ENCODE data around the gene FOXP1.

DNA sequence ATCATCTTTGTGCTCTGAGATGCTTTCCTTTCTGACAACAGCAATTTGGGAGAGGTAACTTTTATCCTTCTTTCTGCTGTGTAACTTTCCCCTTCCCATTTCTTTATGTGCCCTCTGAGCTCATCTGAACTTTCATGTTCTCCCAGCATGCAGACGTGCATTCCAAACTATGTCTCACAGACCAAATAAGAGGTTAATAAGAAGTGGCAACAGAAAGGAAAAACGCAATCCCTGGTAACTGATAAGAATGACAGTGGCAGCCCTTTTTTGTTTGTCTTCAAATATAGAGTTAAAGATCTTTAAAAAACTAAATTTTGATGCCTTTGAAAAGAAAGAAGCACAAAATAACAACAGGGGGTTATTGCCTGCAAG is 533.4 kb downstream of the FOXP1 start:
- TF ChIP-seq, protein P1, sequence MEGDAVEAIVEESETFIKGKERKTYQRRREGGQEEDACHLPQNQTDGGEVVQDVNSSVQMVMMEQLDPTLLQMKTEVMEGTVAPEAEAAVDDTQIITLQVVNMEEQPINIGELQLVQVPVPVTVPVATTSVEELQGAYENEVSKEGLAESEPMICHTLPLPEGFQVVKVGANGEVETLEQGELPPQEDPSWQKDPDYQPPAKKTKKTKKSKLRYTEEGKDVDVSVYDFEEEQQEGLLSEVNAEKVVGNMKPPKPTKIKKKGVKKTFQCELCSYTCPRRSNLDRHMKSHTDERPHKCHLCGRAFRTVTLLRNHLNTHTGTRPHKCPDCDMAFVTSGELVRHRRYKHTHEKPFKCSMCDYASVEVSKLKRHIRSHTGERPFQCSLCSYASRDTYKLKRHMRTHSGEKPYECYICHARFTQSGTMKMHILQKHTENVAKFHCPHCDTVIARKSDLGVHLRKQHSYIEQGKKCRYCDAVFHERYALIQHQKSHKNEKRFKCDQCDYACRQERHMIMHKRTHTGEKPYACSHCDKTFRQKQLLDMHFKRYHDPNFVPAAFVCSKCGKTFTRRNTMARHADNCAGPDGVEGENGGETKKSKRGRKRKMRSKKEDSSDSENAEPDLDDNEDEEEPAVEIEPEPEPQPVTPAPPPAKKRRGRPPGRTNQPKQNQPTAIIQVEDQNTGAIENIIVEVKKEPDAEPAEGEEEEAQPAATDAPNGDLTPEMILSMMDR (IDR thresholded peaks at IDR 0.05) = no peak
- TF ChIP-seq SIN3A (IDR thresholded peaks at IDR 0.05; ENCODE audit: borderline replicate concordance, insufficient read depth, low read depth, low read length) (no peak), TCF7L2 (IDR thresholded peaks at IDR 0.05; ENCODE audit: low read depth, low read length) (no peak), POLR2AphosphoS5 (IDR thresholded peaks at IDR 0.05; ENCODE audit: low read depth, low read length) (no peak)
- TF ChIP-seq, protein P2, sequence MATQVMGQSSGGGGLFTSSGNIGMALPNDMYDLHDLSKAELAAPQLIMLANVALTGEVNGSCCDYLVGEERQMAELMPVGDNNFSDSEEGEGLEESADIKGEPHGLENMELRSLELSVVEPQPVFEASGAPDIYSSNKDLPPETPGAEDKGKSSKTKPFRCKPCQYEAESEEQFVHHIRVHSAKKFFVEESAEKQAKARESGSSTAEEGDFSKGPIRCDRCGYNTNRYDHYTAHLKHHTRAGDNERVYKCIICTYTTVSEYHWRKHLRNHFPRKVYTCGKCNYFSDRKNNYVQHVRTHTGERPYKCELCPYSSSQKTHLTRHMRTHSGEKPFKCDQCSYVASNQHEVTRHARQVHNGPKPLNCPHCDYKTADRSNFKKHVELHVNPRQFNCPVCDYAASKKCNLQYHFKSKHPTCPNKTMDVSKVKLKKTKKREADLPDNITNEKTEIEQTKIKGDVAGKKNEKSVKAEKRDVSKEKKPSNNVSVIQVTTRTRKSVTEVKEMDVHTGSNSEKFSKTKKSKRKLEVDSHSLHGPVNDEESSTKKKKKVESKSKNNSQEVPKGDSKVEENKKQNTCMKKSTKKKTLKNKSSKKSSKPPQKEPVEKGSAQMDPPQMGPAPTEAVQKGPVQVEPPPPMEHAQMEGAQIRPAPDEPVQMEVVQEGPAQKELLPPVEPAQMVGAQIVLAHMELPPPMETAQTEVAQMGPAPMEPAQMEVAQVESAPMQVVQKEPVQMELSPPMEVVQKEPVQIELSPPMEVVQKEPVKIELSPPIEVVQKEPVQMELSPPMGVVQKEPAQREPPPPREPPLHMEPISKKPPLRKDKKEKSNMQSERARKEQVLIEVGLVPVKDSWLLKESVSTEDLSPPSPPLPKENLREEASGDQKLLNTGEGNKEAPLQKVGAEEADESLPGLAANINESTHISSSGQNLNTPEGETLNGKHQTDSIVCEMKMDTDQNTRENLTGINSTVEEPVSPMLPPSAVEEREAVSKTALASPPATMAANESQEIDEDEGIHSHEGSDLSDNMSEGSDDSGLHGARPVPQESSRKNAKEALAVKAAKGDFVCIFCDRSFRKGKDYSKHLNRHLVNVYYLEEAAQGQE (IDR thresholded peaks at IDR 0.05; ENCODE audit: insufficient read depth in 1 of 2, low read depth in 2 of 2, low read length in 1 of 2) = no peak

Data from Panc1 (cell line).